OCI-LY7 (cell line): ENCODE results near the gene UMAD1. TPM values are rescaled to one million over a fixed set of nuclear protein-coding genes. Genes with fewer than 3 reads are reported as not detected.
A peak's percentile ranks its signal among the peaks of the same experiment; 100 is the strongest.

Source experiments
- Bru-seq: library from RNA; stranded (reverse); fragments of 400-500 nt; gene quantifications from one replicate; lab custom pipeline; 2021; lab: Mats Ljungman, UMichigan
- BruChase-seq, 2 experiments: library from RNA; stranded (reverse); fragments of 400-500 nt; gene quantifications; one replicate each; lab custom pipeline; 2021; lab: Mats Ljungman, UMichigan
- BruUV-seq: library from RNA; stranded (reverse); fragments of 400-500 nt; replicated peaks from 2 replicates; lab custom pipeline; 2021; lab: Mats Ljungman, UMichigan
- CTCF ChIA-PET: fragments of 300-600 bp; sonication (Branson Sonifier 250); formaldehyde crosslinking; loops from one replicate; lab custom pipeline; 2022; ENCODE audit warnings: antibody characterized with exemption; ENCODE audit not compliant: unreplicated experiment; lab: Charles Lee
- POLR2A ChIA-PET: fragments of 300-600 bp; sonication (Branson Sonifier 250); formaldehyde crosslinking; loops from one replicate; lab custom pipeline; 2022; ENCODE audit warnings: antibody characterized with exemption; lab: Charles Lee
- DNase-seq: peaks from one replicate; pipeline ENCODE4 v3.0.0-alpha.2; 2015; ENCODE audit warnings: low spot score
- H2AFZ ChIP-seq: fragments of 200-600 bp; sonication (generic), shearing (Covaris generic); 2 replicates; pipeline ENCODE4 v1.6.1; 2014; ENCODE audit warnings: mild to moderate bottlenecking, antibody characterized with exemption, low read length, moderate library complexity
- H3K27ac ChIP-seq: fragments of 200-600 bp; sonication (generic); 2 replicates; pipeline ENCODE4 v1.5.1; 2014; ENCODE audit warnings: mixed run types, low read depth, mild to moderate bottlenecking, moderate library complexity, low read length, inconsistent platforms; ENCODE audit not compliant: poor library complexity, severe bottlenecking
- H3K36me3 ChIP-seq: fragments of 200-600 bp; sonication (generic); 2 replicates; pipeline ENCODE4 v1.6.1; 2014; ENCODE audit warnings: mild to moderate bottlenecking, antibody characterized with exemption, low read length, moderate library complexity, mixed read lengths; ENCODE audit not compliant: insufficient read depth
- H3K4me1 ChIP-seq: fragments of 200-600 bp; sonication (generic); 2 replicates; pipeline ENCODE4 v1.5.1; 2014; ENCODE audit warnings: mild to moderate bottlenecking, low read length; ENCODE audit not compliant: insufficient read depth, poor library complexity, severe bottlenecking
- H3K4me2 ChIP-seq: fragments of 200-600 bp; sonication (generic); 2 replicates; pipeline ENCODE4 v1.6.1; 2014; ENCODE audit warnings: mild to moderate bottlenecking, low read length
- H3K4me3 ChIP-seq: fragments of 200-600 bp; sonication (generic); 2 replicates; pipeline ENCODE4 v1.5.1; 2014; ENCODE audit warnings: mild to moderate bottlenecking, low read depth, low read length; ENCODE audit not compliant: poor library complexity, severe bottlenecking
- H3K79me2 ChIP-seq: fragments of 200-600 bp; sonication (generic); 2 replicates; pipeline ENCODE4 v1.6.1; 2016; ENCODE audit warnings: low read depth, mild to moderate bottlenecking, low read length, moderate library complexity, mixed read lengths; ENCODE audit not compliant: insufficient read depth
- H3K9me2 ChIP-seq: fragments of 200-600 bp; sonication (generic); 2 replicates; pipeline ENCODE4 v1.6.1; 2016; ENCODE audit warnings: mild to moderate bottlenecking, low read length, mixed read lengths; ENCODE audit not compliant: insufficient read depth
- H3K9me3 ChIP-seq: fragments of 200-600 bp; sonication (generic); 2 replicates; pipeline ENCODE4 v1.6.1; 2014; ENCODE audit warnings: mild to moderate bottlenecking, mixed run types, low read length, mixed read lengths
- H4K20me1 ChIP-seq: fragments of 200-600 bp; sonication (generic); 2 replicates; pipeline ENCODE4 v1.6.1; 2014; ENCODE audit warnings: mild to moderate bottlenecking, antibody characterized with exemption, low read length, moderate library complexity, mixed read lengths; ENCODE audit not compliant: insufficient read depth
- CTCF ChIP-seq: fragments of 200-600 bp; sonication (generic); conservative IDR thresholded peaks from 2 replicates; pipeline ENCODE4 v1.5.1; 2014; ENCODE audit warnings: mild to moderate bottlenecking, antibody characterized with exemption, low read length, moderate library complexity, mixed read lengths
- EZH2phosphoT487 ChIP-seq: fragments of 200-600 bp; sonication (generic); IDR thresholded peaks from 2 replicates; pipeline ENCODE4 v1.6.1; 2018; ENCODE audit warnings: low read depth, borderline replicate concordance, mild to moderate bottlenecking, mixed run types, antibody characterized with exemption, low read length, moderate library complexity, mixed read lengths
- intact Hi-C: fragments of 100-400 bp; cut with micrococcal nuclease; formaldehyde crosslinking; loops from one replicate; pipeline ENCODE4 v1.10.0; 2022; ENCODE audit not compliant: unreplicated experiment
- long read RNA-seq: library from polyadenylated mRNA; stranded (forward); transcript quantifications from one replicate; pipeline ENCODE4 v2.0.0, GENCODE V29; 2022
- total RNA-seq, 2 experiments: library from RNA; depleted of rRNA in 1 of 2; stranded (reverse); fragments of >200 nt in 1 of 2; shearing (Covaris generic) in 1 of 2; gene quantifications; 2 replicates each; pipeline ENCODE4 v1.2.3, GENCODE V29; 2014 to 2022

Gene UMAD1
- total RNA-seq (2014; rRNA removed; shearing (Covaris generic)) = 8.7 and 14.2 TPM in 2 replicates
- 14.5 and 15.2 TPM in 2 replicates for total RNA-seq (2022)
- Bru-seq, nascent RNA = percentile 67 among the genes with signal in this experiment
- BruChase-seq, experiment 1, labeled RNA remaining after a 6-hour chase = percentile 92 among the genes with signal in this experiment
- percentile 90 among the genes with signal in this experiment for BruChase-seq, experiment 2, labeled RNA remaining after a 2-hour chase
- long read RNA-seq, partial matches to known transcripts = 0 of 28 reads
- long read RNA-seq, other reads (novel, unspliced or antisense) = 26 of 28 reads

GRCh38 chr7:7640221-7641128 lies at the start of gene UMAD1:
Gene UMAD1 (plus strand): TSS chr7:7640752. CDS start chr7:7673372, 32,620 bp downstream.
- Histone ChIP-seq H2AFZ (peak within 1 kb of the TSS; percentile 93), H3K4me3 (peak within 1 kb of the TSS; percentile 92), H3K9me2 (no peaks in the 10 kb centered on the region), H4K20me1 (peaks cover 3% of the 10 kb centered on the region; the same call in 1 of the 2 replicates), H3K4me1 (peaks cover 28% of the 10 kb centered on the region), H3K9me3 (no peaks in the 10 kb centered on the region), H3K27ac (peak within 1 kb of the TSS; percentile 72), H3K79me2 (peaks cover 45% of the 10 kb centered on the region; the same call in 1 of the 2 replicates), H3K36me3 (peaks cover 21% of the 10 kb centered on the region), H3K4me2 (peak within 1 kb of the TSS; percentile 77)
- TF ChIP-seq EZH2phosphoT487 (no peak), CTCF (no peak)
- ChIA-PET CTCF (interaction anchor here (1.1 to 1.2 kb wide), 2 partner anchors 11 to 458 kb away, joined by 3 read pairs; no protein-coding TSS in a partner anchor), POLR2A (interaction anchor here (0.6 to 2.9 kb wide), 14 partner anchors 11 to 576 kb away, joined by 3 to 17 read pairs (median 4); no protein-coding TSS in a partner anchor)
- intact Hi-C loops = loop anchor here (1.0 to 10.0 kb wide), 5 partner anchors 73 to 536 kb away; partner anchors contain the start of genes C1GALT1 and GLCCI1
- DNase-seq = peak; percentile 99
- BruUV-seq = no TSS peak

- POLR2A ChIA-PET = interaction anchor here (0.8 to 1.3 kb wide), 5 partner anchors 16 to 378 kb away, joined by 3 to 6 read pairs (median 6); no protein-coding TSS in a partner anchor
- intact Hi-C loops = loop anchor here (2.0 to 5.0 kb wide), 3 partner anchors 167 to 702 kb away; no protein-coding TSS in a partner anchor
- Histone ChIP-seq H3K4me3 (no peak overlapping the region), H3K79me2 (no peaks in the 10 kb centered on the region), H3K27ac (no peak overlapping the region), H3K9me2 (no peaks in the 10 kb centered on the region), H3K4me2 (no peak overlapping the region), H2AFZ (no peak overlapping the region), H4K20me1 (no peaks in the 10 kb centered on the region), H3K9me3 (no peaks in the 10 kb centered on the region), H3K36me3 (peaks cover 31% of the 10 kb centered on the region), H3K4me1 (no peaks in the 10 kb centered on the region)
- BruUV-seq = no TSS peak
- peak; percentile 55 for DNase-seq
- CTCF ChIA-PET = no interaction called here
- TF ChIP-seq EZH2phosphoT487 (no peak), CTCF (peak; percentile 80)
Observed at GRCh38 chr7:7595451-7595850, 45.1 kb upstream of the UMAD1 start.
